ENCODE results near the gene RRM2.

Gene RRM2

DNA sequence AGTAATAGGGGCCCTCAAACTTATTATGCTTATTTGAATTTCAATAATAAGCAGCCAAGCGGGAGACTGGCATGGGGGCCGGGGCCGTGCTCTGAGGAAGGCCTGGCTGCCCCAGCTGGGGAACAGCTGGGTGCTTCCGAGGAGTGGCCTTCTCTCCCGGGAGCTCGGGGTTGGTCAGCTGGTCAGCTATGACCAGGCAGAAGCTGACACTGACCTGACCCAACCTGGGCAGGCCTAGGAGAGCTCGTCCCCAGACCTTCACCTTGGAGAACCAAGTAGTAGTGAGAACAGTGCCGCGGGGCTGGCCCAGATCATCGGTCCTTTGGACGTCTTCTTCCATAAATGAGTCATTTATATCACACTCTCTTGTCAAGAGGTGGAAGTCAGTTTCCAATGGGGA, 36.1 kb downstream of the RRM2 start:
- DNase-seq (ENCODE audit: low read depth in 2 of 2): no peak

DNA sequence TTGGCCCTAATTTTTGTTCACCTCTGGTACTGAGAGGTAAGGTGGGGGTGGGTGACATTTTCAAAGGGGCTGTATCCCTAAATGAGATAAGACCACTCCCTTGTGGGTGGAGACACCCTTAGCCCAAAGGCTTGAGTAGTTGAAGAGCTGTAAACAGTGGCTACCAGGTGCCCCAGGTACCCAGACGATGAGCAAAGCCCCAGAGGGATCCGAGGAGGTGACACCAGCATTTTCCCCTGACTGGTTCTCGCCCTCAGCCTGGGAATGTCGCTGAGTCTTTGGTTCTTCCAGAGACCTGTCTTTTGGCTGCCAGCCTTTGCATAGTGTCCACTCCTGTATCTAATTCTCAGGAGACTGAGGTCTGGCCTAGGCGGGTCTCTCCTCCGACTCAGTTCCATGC, 36.5 kb downstream of the RRM2 start:
- DNase-seq (ENCODE audit: low read depth in 2 of 2): no peak

DNA sequence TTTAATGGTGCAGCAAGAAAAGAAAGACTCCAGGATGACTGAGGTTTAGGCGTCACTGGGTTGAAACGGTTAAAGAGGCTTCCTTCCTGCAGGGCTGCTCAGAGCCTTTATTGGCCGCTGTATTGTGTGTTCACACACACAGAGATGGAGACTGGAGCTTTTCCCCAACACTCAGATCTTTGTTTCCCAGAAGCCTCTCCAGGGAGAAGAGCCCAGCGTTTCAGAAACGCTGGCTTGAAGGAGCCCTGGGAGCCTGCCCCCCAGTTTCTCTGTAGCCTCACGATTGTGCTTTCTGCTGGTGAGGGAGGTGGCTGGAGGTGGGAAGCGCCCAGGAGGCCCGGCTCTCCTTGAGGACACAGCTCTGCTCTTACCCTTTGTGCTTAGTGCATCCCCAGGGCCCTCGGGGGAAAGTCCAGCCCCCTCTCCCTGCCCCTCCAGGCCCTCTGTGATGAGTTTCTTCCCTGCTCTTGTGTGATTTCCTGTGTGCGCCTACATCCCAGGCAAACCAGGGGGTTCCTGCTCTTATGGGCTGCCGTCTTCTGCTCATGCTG, 37.1 kb downstream of the RRM2 start:
- no peak for DNase-seq (ENCODE audit: low read depth in 2 of 2)

GRCh38 chr2:10160203-10160955, 37.8 kb downstream of the RRM2 start:
- no peak for DNase-seq (ENCODE audit: low read depth in 2 of 2)

DNA sequence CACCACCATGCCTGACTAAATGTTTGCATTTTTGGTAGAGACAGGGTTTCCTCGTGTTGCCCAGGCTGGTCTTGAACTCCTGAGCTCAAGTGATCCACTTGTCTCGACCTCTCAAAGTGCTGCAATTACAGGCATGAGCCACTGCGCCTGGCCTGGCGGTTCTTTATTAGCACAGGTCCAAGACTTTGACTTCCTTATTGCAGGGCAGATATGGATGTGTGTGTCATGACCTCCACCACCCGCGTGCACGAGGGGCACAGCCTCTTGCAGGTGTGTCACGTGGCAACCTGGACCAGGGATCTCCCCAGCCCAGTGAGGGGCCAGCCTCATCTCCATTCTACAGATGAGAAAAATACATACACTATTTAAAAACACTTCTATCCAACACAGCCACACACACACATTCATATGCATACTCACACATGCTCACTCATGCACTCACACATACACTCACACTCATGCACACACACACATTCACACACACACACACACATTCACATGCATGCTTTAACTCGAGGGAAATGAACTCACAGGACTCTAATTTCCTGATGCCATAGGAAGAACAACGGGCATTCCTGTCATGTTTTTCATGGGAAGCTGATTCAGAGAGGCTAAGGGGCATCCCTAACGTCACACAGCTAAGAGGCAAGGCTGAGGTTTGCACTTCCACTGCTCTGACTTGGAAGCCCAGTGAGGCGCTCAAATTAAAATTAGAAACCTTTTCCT, 38.8 kb downstream of the RRM2 start:
- DNase-seq (ENCODE audit: low read depth in 2 of 2): no peak

DNA sequence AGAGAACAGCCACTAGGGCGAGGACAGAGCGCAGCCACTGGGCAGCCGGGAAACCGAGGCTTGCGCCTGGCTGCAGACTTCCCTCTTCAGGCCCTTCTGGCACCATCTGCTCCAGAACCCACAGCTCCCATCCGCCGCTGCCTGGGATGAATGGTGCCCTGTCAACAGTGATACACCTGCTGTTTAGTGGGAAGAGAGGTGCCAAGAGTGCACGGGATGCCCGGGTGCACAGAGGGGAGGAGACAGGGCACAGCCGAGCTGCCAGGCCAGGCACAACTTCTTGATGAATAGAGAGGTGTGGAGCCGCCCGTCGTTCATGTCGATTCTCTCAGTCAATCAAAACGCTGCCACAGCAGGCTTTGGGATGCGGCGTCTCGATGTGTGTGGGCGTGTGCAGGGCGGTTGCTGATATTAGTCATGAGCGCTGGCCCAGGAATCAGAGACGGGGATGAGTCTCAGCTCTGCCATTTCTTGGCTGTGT, 39.5 kb downstream of the RRM2 start:
- no peak for DNase-seq (ENCODE audit: low read depth in 2 of 2)

- DNase-seq (ENCODE audit: low read depth in 2 of 2): no peak
These were observed 40.3 kb downstream of the RRM2 start for GRCh38 chr2:10162586-10163497.

- DNase-seq (ENCODE audit: low read depth in 2 of 2): no peak
These were observed 41.3 kb downstream of the RRM2 start for GRCh38 chr2:10163498-10164486.

- DNase-seq (ENCODE audit: low read depth in 2 of 2): no peak
These were observed 42.1 kb downstream of the RRM2 start for GRCh38 chr2:10164601-10165000.

DNA sequence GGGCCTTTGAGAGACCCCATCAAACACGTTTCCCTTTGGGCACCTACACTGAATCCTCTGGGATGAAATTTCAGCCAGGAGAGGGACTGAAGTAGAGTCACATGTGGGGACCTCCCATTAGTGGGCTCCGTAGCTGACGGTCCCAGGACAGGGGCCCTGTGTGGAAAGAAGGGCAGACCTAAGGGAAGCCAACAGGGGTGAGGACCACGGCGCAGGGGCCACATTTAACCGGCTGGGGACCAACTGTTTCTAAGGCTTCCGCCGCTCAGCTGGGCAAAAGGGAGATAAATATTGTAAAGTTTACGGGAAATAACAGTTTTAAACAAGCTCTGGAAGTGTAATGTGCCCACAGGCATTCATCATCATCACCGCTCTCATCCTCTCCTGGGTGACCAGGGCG, 42.7 kb downstream of the RRM2 start:
- DNase-seq (ENCODE audit: low read depth in 2 of 2): no peak

GRCh38 chr2:10165861-10166675, 43.5 kb downstream of the RRM2 start:
- DNase-seq (ENCODE audit: low read depth in 2 of 2): no peak

DNA sequence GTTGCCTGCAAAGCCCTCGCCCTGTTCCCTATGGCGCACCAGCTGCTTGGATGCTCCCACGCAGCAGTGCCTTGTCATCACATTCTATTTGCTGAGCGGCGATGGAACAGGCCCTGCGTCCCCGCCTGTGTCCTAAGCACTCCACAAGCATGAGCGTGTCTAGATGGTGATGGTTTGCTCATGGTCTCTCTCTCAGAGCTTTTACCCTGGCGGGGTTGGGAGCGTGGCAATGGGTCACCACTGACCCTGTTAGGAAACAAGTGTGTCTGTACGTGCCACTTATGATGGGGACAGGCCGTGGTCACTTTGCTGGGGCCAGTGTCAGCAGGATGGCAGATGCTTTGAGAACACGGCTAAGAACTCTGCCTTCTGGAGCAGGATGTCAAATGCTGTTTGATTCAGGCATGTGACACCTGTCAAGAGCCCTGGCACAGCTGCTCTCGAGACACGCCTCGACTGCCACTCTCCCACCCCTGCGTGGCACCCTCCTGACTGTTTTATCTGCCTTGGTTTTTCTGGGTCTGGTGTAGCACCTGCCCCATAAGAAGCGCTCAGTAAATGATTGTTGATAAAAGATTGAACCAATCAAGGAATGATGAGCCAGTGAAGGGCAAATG, 44.2 kb downstream of the RRM2 start:
- DNase-seq (ENCODE audit: low read depth in 2 of 2): no peak

DNA sequence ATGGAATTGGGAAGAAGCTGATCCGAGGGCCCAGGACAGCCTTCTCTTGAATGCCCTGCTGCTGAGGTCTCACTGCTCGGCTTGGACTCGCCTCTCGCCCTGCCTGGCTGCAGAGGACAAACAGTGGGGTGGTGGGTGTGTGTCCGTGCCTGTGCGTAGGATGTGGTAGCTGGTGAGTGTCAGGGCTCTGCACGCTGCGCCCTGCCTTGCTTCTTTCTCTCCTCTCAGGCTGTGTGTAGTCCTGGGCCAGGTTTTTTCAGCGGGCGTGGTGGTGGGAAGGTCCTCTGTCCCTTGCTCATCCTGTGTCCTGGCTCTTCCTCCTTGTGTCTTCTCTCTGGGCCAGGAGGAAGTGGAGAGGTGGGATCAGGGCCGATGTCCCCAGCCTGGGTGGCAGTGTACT, 44.8 kb downstream of the RRM2 start:
- DNase-seq (ENCODE audit: low read depth in 2 of 2): no peak

DNA sequence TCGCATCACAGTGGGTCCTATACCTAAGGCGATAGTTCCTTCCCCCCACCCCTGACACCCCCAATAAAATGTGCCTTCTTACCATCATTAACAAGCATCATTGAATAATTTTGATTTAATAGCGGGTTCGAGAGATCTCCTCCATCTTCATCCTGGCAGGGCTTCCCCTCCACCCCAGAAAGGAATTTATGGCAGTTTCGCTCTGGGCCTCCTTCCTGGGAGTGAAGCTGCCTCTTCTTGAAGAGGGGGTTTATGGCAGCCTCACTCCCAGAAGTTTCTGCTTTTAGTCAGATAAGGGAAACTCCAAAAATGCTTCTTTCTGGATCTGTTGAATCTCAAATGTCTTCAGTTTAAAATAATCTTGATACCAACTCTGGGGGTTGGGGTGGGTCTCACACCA, 45.7 kb downstream of the RRM2 start:
- no peak for DNase-seq (ENCODE audit: low read depth in 2 of 2)

DNA sequence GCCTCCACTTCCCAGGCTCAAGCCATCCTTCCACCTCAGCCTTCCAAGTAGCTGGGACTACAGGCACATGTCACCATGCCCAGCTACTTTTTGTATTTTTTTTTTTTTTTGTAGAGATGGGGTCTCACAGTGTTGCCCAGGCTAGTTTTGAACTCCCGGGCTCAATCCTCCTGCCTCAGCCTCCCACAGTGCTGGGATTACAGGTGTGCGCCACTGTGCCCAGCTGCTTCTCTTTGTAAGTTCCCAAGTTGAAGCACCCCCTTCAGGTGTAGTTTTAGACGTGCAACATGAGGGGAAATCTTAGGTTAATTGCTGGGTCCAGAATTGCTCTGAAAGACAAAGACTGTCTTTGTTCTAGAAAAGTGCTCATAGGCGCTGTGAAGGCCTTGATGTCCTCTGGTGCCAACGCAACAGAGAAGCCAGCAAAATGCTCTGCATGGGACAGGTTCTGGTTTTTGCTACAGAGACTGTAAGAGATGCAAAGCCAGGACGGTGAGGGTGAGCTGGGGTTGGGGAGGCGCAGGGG, 46.6 kb downstream of the RRM2 start:
- no peak for DNase-seq (ENCODE audit: low read depth in 2 of 2)

- no peak for DNase-seq (ENCODE audit: low read depth in 2 of 2)
These were observed 47.0 kb downstream of the RRM2 start for GRCh38 chr2:10169581-10169980.

DNA sequence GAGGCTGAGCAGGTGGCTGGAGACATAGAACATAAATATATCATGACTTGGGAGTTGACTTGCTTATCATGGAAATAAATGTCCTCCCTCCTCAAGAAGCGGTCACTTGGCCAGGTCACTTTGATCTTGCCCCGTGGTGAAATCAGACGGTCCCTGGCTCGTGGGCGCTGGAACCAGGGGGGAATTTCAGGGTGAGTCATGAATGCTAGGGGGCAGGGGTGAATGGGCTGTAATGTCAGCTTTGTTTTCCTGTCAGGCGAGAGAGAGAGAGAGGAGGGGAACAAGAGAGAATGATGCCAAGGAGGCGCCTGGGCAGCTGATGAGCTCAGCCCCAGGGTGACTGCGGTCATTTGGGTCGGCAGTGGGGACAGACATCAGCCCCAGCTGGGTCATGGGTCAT, 47.7 kb downstream of the RRM2 start:
- no peak for DNase-seq (ENCODE audit: low read depth in 2 of 2)

- no peak for DNase-seq (ENCODE audit: low read depth in 2 of 2)
These were observed 48.7 kb downstream of the RRM2 start for GRCh38 chr2:10171006-10171800.
